Testis (tissue), 2 donors: Measurements from ENCODE around the gene LCT.

Experiments
- CTCF ChIP-seq, 3 experiments: fragments of 450-650 bp in 2 of 3; fragments of 200-600 bp in 1 of 3; sonication (generic) in 1 of 3; IDR thresholded peaks; one replicate each; pipeline ENCODE4 v1.5.1; 2016 to 2019; ENCODE audit warnings: antibody characterized with exemption in 3 of 3, mild to moderate bottlenecking in 2 of 3, moderate library complexity in 1 of 3
- POLR2A ChIP-seq: fragments of 450-650 bp; IDR thresholded peaks from one replicate; pipeline ENCODE4 v1.6.1; 2017; ENCODE audit warnings: antibody characterized with exemption, mild to moderate bottlenecking, moderate library complexity

- no peak for TF ChIP-seq CTCF (IDR thresholded peaks at IDR 0.05)
- no peak for TF ChIP-seq POLR2A
Observed at GRCh38 chr2:135840601-135841000, 3.6 kb upstream of the LCT start.
